ENCODE measurements around the gene VEGFC. TPM values are rescaled to one million over a fixed set of nuclear protein-coding genes. Genes with fewer than 3 reads are reported as not detected.

VEGFC gene
- 29.8 and 37.2 TPM in 2 replicates for total RNA-seq

DNA sequence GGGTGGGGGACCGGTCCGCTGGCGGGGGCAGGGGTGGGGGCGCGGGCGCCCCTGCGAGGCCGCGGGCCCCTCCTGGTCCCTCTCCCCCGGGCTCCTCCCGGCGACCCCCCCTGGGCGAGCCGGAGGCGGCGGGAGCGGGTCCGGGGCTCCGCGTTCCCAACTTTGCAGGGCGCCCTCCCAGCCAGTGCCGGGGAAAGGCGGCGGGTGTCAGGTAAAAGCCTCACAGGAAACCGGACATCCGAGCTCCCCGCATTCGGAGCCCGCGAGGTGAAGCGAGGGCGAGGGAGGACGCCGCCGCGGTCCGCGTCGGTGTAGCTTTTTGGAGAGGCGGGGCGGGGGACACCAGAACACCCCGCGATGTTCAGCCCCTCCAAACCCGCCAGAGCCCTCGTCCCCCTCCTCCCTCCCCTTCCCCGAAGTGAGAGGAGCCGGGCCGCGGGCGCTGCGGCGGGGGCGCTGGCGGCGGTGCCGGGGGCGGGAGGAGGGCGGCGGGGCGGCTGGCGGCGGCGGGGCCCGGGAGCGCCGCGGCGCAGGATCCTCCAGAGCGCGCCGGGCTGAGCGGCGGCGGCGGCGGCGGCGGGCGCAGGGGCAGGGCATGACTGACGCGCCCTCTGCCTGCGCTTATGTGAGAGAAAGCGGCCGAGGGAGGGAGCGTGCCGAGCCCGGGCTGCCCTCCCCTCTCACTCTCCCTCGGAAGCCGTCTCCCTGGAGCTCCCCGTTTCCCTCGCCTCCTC is at the start of gene VEGFC:
Gene VEGFC, minus strand, starts transcription at position 597 of the 734 bp plus-strand sequence. CDS start 611 bp downstream, outside the sequence.

